Gastroesophageal sphincter (tissue), 3 donors: Measurements from ENCODE around the gene ACSF3.

Source experiments
- CTCF ChIP-seq, 4 experiments: fragments of 200-600 bp in 2 of 4; fragments of 450-650 bp in 2 of 4; sonication (generic) in 1 of 4; IDR thresholded peaks; one replicate each; pipeline ENCODE4 v1.5.1; 2017 to 2019; ENCODE audit warnings: antibody characterized with exemption in 4 of 4, mild to moderate bottlenecking in 2 of 4, moderate library complexity in 2 of 4
- POLR2AphosphoS5 ChIP-seq: sonication (generic); formaldehyde crosslinking; IDR thresholded peaks from one replicate; pipeline ENCODE4 v1.6.1; 2017; ENCODE audit warnings: antibody characterized with exemption

- TF ChIP-seq POLR2AphosphoS5 (no peak), CTCF (IDR thresholded peaks at IDR 0.05) (no peak)
Measured at GRCh38 chr16:89133457-89134127, 39.9 kb downstream of the ACSF3 start.
